HepG2 (cell line): ENCODE data around the gene TRNP1. TPM values are rescaled to one million over a fixed set of nuclear protein-coding genes. Genes with fewer than 3 reads are reported as not detected.

Source experiments
- CBX5 ChIP-seq: sonication (generic); formaldehyde crosslinking; IDR thresholded peaks from 2 replicates; pipeline ENCODE4 v1.4.0; 2020; ENCODE audit warnings: missing genetic modification reagents, borderline replicate concordance
- MED1 ChIP-seq: sonication (generic); formaldehyde crosslinking; IDR thresholded peaks from 2 replicates; pipeline ENCODE4 v1.4.0; 2020; ENCODE audit warnings: missing genetic modification reagents
- MYC ChIP-seq: sonication (generic); formaldehyde crosslinking; IDR thresholded peaks from 2 replicates; pipeline ENCODE4 v1.9.0; 2021; ENCODE audit warnings: missing genetic modification reagents, borderline replicate concordance
- SMARCC2 ChIP-seq: fragments of 450-650 bp; IDR thresholded peaks from 2 replicates; pipeline ENCODE4 v1.6.1; 2017; ENCODE audit warnings: antibody characterized with exemption, mild to moderate bottlenecking
- ZNF296 ChIP-seq: sonication (generic); formaldehyde crosslinking; conservative IDR thresholded peaks from 2 replicates; pipeline ENCODE4 v1.5.0; 2020; ENCODE audit warnings: mild to moderate bottlenecking, missing genetic modification reagents
- ZNF546 ChIP-seq: sonication (generic); formaldehyde crosslinking; conservative IDR thresholded peaks from 2 replicates; pipeline ENCODE4 v1.8.1; 2023; ENCODE audit warnings: mild to moderate bottlenecking, missing genetic modification reagents
- ZNF644 ChIP-seq: IDR thresholded peaks from 2 replicates; pipeline ENCODE4 v1.6.1; 2016; ENCODE audit warnings: low read depth
- polyA plus RNA-seq, 8 experiments: library from polyadenylated mRNA; depleted of rRNA in 3 of 8; stranded (reverse) in 7 of 8; unstranded in 1 of 8; fragments of >200 nt; fragmentation: Illumina TruSeq in 4 of 8; extraction: Trizol in 4 of 8; gene quantifications; 2 replicates each; pipeline versions ENCODE4 v1.2.1 to v1.2.3, GENCODE V29; 2011 to 2016; ENCODE audit warnings: low read depth in 4 of 8, missing spikeins in 1 of 8, mixed read lengths in 1 of 8; ENCODE audit not compliant: insufficient read depth in 1 of 8
- total RNA-seq, 5 experiments: library from RNA; depleted of rRNA; stranded (reverse); fragments of >200 nt; fragmentation: Illumina TruSeq; extraction: Trizol; gene quantifications; 2 replicates each; pipeline ENCODE4 v1.2.3, GENCODE V29; 2016; ENCODE audit warnings: low read depth in 1 of 5
- TF ChIP-seq, protein P1 (sequence below), 2 experiments: sonication (generic) in 1 of 2; formaldehyde crosslinking in 1 of 2; IDR thresholded peaks; 2 replicates each; pipeline versions ENCODE4 v1.4.0 to v1.6.1; 2016 to 2020; ENCODE audit warnings: borderline replicate concordance in 1 of 2, low read depth in 1 of 2, mild to moderate bottlenecking in 1 of 2, missing genetic modification reagents in 1 of 2
- TF ChIP-seq, protein P2 (sequence below): sonication (generic); formaldehyde crosslinking; IDR thresholded peaks from 2 replicates; pipeline ENCODE4 v1.8.1; 2022; ENCODE audit warnings: low read depth, mild to moderate bottlenecking, missing genetic modification reagents
- TF ChIP-seq, protein P3 (sequence below): IDR thresholded peaks from 2 replicates; pipeline ENCODE4 v1.6.1; 2018; ENCODE audit warnings: missing genetic modification reagents, mild to moderate bottlenecking, missing compliant biosample characterization
- TF ChIP-seq, protein P4 (sequence below): sonication (generic); formaldehyde crosslinking; IDR thresholded peaks from 2 replicates; pipeline ENCODE4 v1.4.0; 2020; ENCODE audit warnings: missing genetic modification reagents
- TF ChIP-seq, protein P5 (sequence below): IDR thresholded peaks from 2 replicates; pipeline ENCODE4 v1.6.1; 2018; ENCODE audit warnings: missing genetic modification reagents
- TF ChIP-seq, protein P6 (sequence below): sonication (generic); formaldehyde crosslinking; IDR thresholded peaks from 2 replicates; pipeline ENCODE4 v1.4.0; 2020; ENCODE audit warnings: mild to moderate bottlenecking, missing genetic modification reagents

The TRNP1 gene
- total and polyA plus RNA-seq, 2 of the 13 experiments (the other 11 are each of a cell fraction or from before 2014, with no cell fraction given), result 42.0 to 158 TPM

DNA sequence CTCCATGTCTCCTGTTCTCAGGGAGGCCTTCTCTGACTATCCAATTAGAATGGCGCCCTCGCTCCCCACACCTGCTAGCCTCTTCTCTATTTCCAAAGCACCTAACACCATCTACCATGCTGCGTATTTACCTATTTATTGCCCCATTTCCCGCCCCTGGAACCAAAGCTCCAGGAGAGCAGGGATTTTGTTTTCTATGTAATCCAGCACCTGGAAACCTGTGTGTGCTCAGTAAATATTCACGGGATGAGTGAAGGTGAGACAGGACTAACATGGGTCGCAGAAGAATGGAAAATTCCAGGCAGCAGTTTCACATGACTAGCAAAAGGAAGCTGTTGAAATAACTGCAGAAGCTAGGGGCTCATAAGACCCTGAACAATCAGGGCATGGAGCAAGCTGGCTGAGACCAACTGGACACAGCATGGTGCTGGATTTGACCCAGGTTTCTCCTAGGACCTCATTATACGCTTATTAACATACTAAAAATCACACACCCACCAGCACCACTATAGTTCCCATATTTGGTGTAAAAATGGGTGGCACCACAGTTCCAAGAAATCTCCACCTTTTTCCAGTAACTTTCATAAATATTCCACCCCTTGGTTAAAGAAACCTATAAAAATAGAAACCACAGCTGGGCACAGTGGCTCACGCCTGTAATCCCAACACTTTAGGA is 34.2 kb downstream of the TRNP1 start (continued):
- TF ChIP-seq, protein P1, sequence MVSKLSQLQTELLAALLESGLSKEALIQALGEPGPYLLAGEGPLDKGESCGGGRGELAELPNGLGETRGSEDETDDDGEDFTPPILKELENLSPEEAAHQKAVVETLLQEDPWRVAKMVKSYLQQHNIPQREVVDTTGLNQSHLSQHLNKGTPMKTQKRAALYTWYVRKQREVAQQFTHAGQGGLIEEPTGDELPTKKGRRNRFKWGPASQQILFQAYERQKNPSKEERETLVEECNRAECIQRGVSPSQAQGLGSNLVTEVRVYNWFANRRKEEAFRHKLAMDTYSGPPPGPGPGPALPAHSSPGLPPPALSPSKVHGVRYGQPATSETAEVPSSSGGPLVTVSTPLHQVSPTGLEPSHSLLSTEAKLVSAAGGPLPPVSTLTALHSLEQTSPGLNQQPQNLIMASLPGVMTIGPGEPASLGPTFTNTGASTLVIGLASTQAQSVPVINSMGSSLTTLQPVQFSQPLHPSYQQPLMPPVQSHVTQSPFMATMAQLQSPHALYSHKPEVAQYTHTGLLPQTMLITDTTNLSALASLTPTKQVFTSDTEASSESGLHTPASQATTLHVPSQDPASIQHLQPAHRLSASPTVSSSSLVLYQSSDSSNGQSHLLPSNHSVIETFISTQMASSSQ (IDR thresholded peaks at IDR 0.05; ENCODE audit: low read depth), result no peak
- TF ChIP-seq, protein P1 (CRISPR knock-in tag; IDR thresholded peaks at IDR 0.05; ENCODE audit: borderline replicate concordance), result no peak
- TF ChIP-seq SMARCC2 (no peak), ZNF546 (CRISPR knock-in tag) (no peak), MED1 (CRISPR knock-in tag) (0 out of 2 replicates have a peak, but pooled peaks have one; percentile 28), MYC (CRISPR knock-in tag) (0 out of 2 replicates have a peak, but pooled peaks have one; percentile 28), ZNF296 (no peak), CBX5 (CRISPR knock-in tag) (no peak), ZNF644 (CRISPR knock-in tag) (0 out of 2 replicates have a peak, but pooled peaks have one; percentile 45)
- TF ChIP-seq, protein P2, sequence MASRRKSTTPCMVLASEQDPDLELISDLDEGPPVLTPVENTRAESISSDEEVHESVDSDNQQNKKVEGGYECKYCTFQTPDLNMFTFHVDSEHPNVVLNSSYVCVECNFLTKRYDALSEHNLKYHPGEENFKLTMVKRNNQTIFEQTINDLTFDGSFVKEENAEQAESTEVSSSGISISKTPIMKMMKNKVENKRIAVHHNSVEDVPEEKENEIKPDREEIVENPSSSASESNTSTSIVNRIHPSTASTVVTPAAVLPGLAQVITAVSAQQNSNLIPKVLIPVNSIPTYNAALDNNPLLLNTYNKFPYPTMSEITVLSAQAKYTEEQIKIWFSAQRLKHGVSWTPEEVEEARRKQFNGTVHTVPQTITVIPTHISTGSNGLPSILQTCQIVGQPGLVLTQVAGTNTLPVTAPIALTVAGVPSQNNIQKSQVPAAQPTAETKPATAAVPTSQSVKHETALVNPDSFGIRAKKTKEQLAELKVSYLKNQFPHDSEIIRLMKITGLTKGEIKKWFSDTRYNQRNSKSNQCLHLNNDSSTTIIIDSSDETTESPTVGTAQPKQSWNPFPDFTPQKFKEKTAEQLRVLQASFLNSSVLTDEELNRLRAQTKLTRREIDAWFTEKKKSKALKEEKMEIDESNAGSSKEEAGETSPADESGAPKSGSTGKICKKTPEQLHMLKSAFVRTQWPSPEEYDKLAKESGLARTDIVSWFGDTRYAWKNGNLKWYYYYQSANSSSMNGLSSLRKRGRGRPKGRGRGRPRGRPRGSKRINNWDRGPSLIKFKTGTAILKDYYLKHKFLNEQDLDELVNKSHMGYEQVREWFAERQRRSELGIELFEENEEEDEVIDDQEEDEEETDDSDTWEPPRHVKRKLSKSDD (CRISPR knock-in tag), result no peak
- TF ChIP-seq, protein P3, sequence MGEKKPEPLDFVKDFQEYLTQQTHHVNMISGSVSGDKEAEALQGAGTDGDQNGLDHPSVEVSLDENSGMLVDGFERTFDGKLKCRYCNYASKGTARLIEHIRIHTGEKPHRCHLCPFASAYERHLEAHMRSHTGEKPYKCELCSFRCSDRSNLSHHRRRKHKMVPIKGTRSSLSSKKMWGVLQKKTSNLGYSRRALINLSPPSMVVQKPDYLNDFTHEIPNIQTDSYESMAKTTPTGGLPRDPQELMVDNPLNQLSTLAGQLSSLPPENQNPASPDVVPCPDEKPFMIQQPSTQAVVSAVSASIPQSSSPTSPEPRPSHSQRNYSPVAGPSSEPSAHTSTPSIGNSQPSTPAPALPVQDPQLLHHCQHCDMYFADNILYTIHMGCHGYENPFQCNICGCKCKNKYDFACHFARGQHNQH (CRISPR knock-in tag), result no peak
- TF ChIP-seq, protein P4, sequence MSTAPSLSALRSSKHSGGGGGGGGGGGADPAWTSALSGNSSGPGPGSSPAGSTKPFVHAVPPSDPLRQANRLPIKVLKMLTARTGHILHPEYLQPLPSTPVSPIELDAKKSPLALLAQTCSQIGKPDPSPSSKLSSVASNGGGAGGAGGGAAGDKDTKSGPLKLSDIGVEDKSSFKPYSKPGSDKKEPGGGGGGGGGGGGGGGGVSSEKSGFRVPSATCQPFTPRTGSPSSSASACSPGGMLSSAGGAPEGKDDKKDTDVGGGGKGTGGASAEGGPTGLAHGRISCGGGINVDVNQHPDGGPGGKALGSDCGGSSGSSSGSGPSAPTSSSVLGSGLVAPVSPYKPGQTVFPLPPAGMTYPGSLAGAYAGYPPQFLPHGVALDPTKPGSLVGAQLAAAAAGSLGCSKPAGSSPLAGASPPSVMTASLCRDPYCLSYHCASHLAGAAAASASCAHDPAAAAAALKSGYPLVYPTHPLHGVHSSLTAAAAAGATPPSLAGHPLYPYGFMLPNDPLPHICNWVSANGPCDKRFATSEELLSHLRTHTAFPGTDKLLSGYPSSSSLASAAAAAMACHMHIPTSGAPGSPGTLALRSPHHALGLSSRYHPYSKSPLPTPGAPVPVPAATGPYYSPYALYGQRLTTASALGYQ (CRISPR knock-in tag), result no peak
- TF ChIP-seq, protein P5, sequence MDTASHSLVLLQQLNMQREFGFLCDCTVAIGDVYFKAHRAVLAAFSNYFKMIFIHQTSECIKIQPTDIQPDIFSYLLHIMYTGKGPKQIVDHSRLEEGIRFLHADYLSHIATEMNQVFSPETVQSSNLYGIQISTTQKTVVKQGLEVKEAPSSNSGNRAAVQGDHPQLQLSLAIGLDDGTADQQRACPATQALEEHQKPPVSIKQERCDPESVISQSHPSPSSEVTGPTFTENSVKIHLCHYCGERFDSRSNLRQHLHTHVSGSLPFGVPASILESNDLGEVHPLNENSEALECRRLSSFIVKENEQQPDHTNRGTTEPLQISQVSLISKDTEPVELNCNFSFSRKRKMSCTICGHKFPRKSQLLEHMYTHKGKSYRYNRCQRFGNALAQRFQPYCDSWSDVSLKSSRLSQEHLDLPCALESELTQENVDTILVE (CRISPR knock-in tag), result no peak
- TF ChIP-seq, protein P6, sequence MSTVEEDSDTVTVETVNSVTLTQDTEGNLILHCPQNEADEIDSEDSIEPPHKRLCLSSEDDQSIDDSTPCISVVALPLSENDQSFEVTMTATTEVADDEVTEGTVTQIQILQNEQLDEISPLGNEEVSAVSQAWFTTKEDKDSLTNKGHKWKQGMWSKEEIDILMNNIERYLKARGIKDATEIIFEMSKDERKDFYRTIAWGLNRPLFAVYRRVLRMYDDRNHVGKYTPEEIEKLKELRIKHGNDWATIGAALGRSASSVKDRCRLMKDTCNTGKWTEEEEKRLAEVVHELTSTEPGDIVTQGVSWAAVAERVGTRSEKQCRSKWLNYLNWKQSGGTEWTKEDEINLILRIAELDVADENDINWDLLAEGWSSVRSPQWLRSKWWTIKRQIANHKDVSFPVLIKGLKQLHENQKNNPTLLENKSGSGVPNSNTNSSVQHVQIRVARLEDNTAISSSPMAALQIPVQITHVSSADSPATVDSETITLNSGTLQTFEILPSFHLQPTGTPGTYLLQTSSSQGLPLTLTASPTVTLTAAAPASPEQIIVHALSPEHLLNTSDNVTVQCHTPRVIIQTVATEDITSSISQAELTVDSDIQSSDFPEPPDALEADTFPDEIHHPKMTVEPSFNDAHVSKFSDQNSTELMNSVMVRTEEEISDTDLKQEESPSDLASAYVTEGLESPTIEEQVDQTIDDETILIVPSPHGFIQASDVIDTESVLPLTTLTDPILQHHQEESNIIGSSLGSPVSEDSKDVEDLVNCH (CRISPR knock-in tag), result no peak
